GM12878 (cell line): ENCODE data around the gene NFAT5. TPM values are rescaled to one million over a fixed set of nuclear protein-coding genes. Genes with fewer than 3 reads are reported as not detected.

Source experiments
- ATAC-seq: fragments of 200-7000 bp; cut with Tn5 transposase; 3 replicates; pipeline ENCODE4 v1.9.1; 2020; ENCODE audit warnings: mild to moderate bottlenecking, moderate library complexity
- BruUV-seq: library from RNA; stranded (reverse); fragments of 400-500 nt; replicated peaks from 2 replicates; lab custom pipeline; 2021; lab: Mats Ljungman, UMichigan
- CTCF ChIA-PET: fragments of 300-600 bp; sonication (Branson Sonifier 250); formaldehyde crosslinking; extraction: SDS; loops from one replicate; lab custom pipeline; 2021; ENCODE audit warnings: inconsistent platforms; lab: Yijun Ruan, JAX
- POLR2A ChIA-PET: fragments of 350-600 bp; formaldehyde crosslinking; extraction: SDS; loops from one replicate; lab custom pipeline; 2021; ENCODE audit warnings: inconsistent platforms; lab: Charles Lee
- RAD21 ChIA-PET: fragments of 300-600 bp; sonication (Branson Sonifier 250); formaldehyde crosslinking; loops from one replicate; lab custom pipeline; 2023; ENCODE audit warnings: antibody characterized with exemption; ENCODE audit not compliant: unreplicated experiment; lab: Charles Lee
- SMC1A ChIA-PET: fragments of 300-600 bp; sonication (Branson Sonifier 250); formaldehyde crosslinking; loops from one replicate; lab custom pipeline; 2023; ENCODE audit not compliant: unreplicated experiment, uncharacterized antibody; lab: Charles Lee
- DNase-seq: peaks from one replicate; pipeline ENCODE4 v3.0.0-alpha.2; 2011; ENCODE audit warnings: low read depth, low spot score
- FAIRE-seq: peaks from 3 replicates; lab custom pipeline; 2011; peaks lifted over from hg19 to GRCh38; lab: Jason Lieb, UNC
- H2AFZ ChIP-seq: 2 replicates; pipeline ENCODE4 v1.6.0; 2011; ENCODE audit warnings: low read depth, low read length, control low read depth; ENCODE audit not compliant: control insufficient read depth
- H3K27ac ChIP-seq: 2 replicates; pipeline ENCODE4 v1.5.1; 2011; ENCODE audit warnings: control low read depth; ENCODE audit not compliant: control insufficient read depth, insufficient read depth
- H3K27me3 ChIP-seq, 2 experiments: replicated peaks in 1 of 2; 2 replicates each; pipeline versions ENCODE4 v1.6.0 to v1.6.1; 2011; ENCODE audit warnings: low read length in 1 of 2; ENCODE audit not compliant: control insufficient read depth in 2 of 2, insufficient read depth in 2 of 2
- H3K36me3 ChIP-seq, 2 experiments: 2 replicates each; pipeline ENCODE4 v1.5.1; 2011; ENCODE audit warnings: low read length in 1 of 2; ENCODE audit not compliant: control insufficient read depth in 2 of 2, insufficient read depth in 2 of 2
- H3K4me1 ChIP-seq: 2 replicates; pipeline ENCODE4 v1.6.1; 2011; ENCODE audit warnings: mild to moderate bottlenecking, low read length, moderate library complexity, mixed read lengths; ENCODE audit not compliant: control insufficient read depth, insufficient read depth
- H3K4me2 ChIP-seq: 2 replicates; pipeline ENCODE4 v1.6.0; 2011; ENCODE audit warnings: control low read depth; ENCODE audit not compliant: control insufficient read depth, insufficient read depth
- H3K4me3 ChIP-seq: fragments of 200-600 bp; sonication (generic); 2 replicates; pipeline ENCODE4 v1.5.1; 2016
- H3K79me2 ChIP-seq: 2 replicates; pipeline ENCODE4 v1.6.0; 2011; ENCODE audit warnings: low read length; ENCODE audit not compliant: control insufficient read depth, insufficient read depth
- H3K9ac ChIP-seq: 2 replicates; pipeline ENCODE4 v1.8.0; 2011; ENCODE audit warnings: low read length, control low read depth, mixed read lengths; ENCODE audit not compliant: control insufficient read depth, insufficient read depth
- H3K9me3 ChIP-seq: replicated peaks from 3 replicates; pipeline ENCODE4 v1.5.1; 2011; ENCODE audit warnings: mild to moderate bottlenecking, low read length; ENCODE audit not compliant: control insufficient read depth, insufficient read depth
- H4K20me1 ChIP-seq: 2 replicates; pipeline ENCODE4 v1.6.0; 2011; ENCODE audit not compliant: control insufficient read depth, insufficient read depth
- ASH2L ChIP-seq: fragments of 300-600, 200-600 bp; sonication (generic); IDR thresholded peaks from 2 replicates; pipeline ENCODE4 v1.6.1; 2017; ENCODE audit warnings: low read depth, mild to moderate bottlenecking, borderline replicate concordance
- ATF7 ChIP-seq: fragments of 450-650 bp; IDR thresholded peaks from 2 replicates; pipeline ENCODE4 v1.6.1; 2016; ENCODE audit warnings: low read depth, mild to moderate bottlenecking
- CBX3 ChIP-seq: fragments of 200-600 bp; sonication (generic); IDR thresholded peaks from 2 replicates; pipeline ENCODE4 v1.6.1; 2016; ENCODE audit warnings: low read depth, borderline replicate concordance
- CEBPB ChIP-seq, 2 experiments: fragments of 150-350 bp in 1 of 2; IDR thresholded peaks; 2 replicates each; pipeline ENCODE4 v1.6.1; 2012 to 2014; ENCODE audit warnings: low read depth in 2 of 2, low read length in 2 of 2, borderline replicate concordance in 1 of 2, inconsistent platforms in 1 of 2
- CHD4 ChIP-seq: fragments of 200-600 bp; sonication (generic); IDR thresholded peaks from 2 replicates; pipeline ENCODE4 v1.6.1; 2016; ENCODE audit warnings: mild to moderate bottlenecking
- EED ChIP-seq: sonication (generic); IDR thresholded peaks from 2 replicates; pipeline ENCODE4 v1.6.1; 2016; ENCODE audit warnings: antibody characterized with exemption, low read depth
- JUND ChIP-seq: IDR thresholded peaks from 2 replicates; pipeline ENCODE4 v1.6.1; 2012; ENCODE audit warnings: low read depth, mild to moderate bottlenecking, low read length, improper control_type of control experiment, moderate library complexity
- KDM1A ChIP-seq: fragments of 200-600 bp; sonication (generic); IDR thresholded peaks from 2 replicates; pipeline ENCODE4 v1.6.1; 2016; ENCODE audit warnings: borderline replicate concordance
- NR2F1 ChIP-seq: fragments of 450-650 bp; conservative IDR thresholded peaks from 2 replicates; pipeline ENCODE4 v1.6.1; 2017; ENCODE audit warnings: mild to moderate bottlenecking
- PAX8 ChIP-seq: fragments of 450-650 bp; IDR thresholded peaks from 2 replicates; pipeline ENCODE4 v1.6.1; 2017; ENCODE audit warnings: mild to moderate bottlenecking, moderate library complexity
- PML ChIP-seq: IDR thresholded peaks from 2 replicates; pipeline ENCODE4 v1.6.1; 2012; ENCODE audit warnings: low read length, inconsistent platforms
- POLR2A ChIP-seq: IDR thresholded peaks from 2 replicates; pipeline ENCODE4 v1.6.1; 2011; ENCODE audit warnings: low read depth, mild to moderate bottlenecking, low read length
- RELB ChIP-seq: fragments of 450-650 bp; IDR thresholded peaks from 2 replicates; pipeline ENCODE4 v1.6.1; 2017; ENCODE audit warnings: low read depth, mild to moderate bottlenecking, moderate library complexity
- SMAD5 ChIP-seq: IDR thresholded peaks from 2 replicates; pipeline ENCODE4 v1.6.1; 2016; ENCODE audit warnings: antibody characterized with exemption, low read depth
- TARDBP ChIP-seq: IDR thresholded peaks from 2 replicates; pipeline ENCODE4 v1.6.1; 2016; ENCODE audit warnings: borderline replicate concordance
- TBL1XR1 ChIP-seq: IDR thresholded peaks from 2 replicates; pipeline ENCODE4 v1.6.1; 2012; ENCODE audit warnings: low read depth, low read length, improper control_type of control experiment
- ZNF622 ChIP-seq: fragments of 450-650 bp; IDR thresholded peaks from 2 replicates; pipeline ENCODE4 v1.6.1; 2017; ENCODE audit warnings: mild to moderate bottlenecking, inconsistent platforms
- ZZZ3 ChIP-seq: IDR thresholded peaks from 2 replicates; pipeline ENCODE4 v1.6.1; 2011; ENCODE audit warnings: low read depth; ENCODE audit not compliant: control insufficient read depth, insufficient read length
- WGBS: methylation state at CpG from one replicate; pipeline ENCODE4 v1.1.6; 2016; ENCODE audit warnings: low lambda C conversion rate; ENCODE audit not compliant: insufficient replicate concordance, insufficient coverage; ENCODE audit errors: missing lambda C conversion rate; 5-methylcytosine and 5-hydroxymethylcytosine counted together
- in situ Hi-C: fragments of 300-500 bp; cut with MboI; formaldehyde crosslinking; loops from 9 replicates; pipeline ENCODE4 v1.14.3; 2018; ENCODE audit warnings: mixed read lengths
- intact Hi-C: fragments of 100-400 bp; cut with micrococcal nuclease; formaldehyde crosslinking; loops from one replicate; pipeline ENCODE4 v1.14.2; 2022; ENCODE audit not compliant: unreplicated experiment
- polyA plus RNA-seq, 11 experiments: library from polyadenylated mRNA; depleted of rRNA in 4 of 11; unstranded in 6 of 11; stranded (reverse) in 5 of 11; fragments of >200 nt; fragmentation: Nextera tagmentation in 4 of 11; fragmentation: Illumina TruSeq in 1 of 11; extraction: Ambion mirVana in 4 of 11; extraction: Trizol in 1 of 11; gene quantifications; 1 replicate in 1 of 11; 2 replicates in 10 of 11; pipeline versions ENCODE4 v1.2.1 to v1.2.3, GENCODE V29; 2011 to 2016; ENCODE audit warnings: inconsistent platforms in 2 of 11, missing spikeins in 2 of 11, low read depth in 1 of 11
- total RNA-seq, 4 experiments: library from RNA; depleted of rRNA in 3 of 4; stranded (reverse); fragments of >200 nt in 3 of 4; fragmentation: Illumina TruSeq in 1 of 4; extraction: Trizol in 1 of 4; gene quantifications; 2 replicates each; pipeline versions ENCODE4 v1.2.1 to v1.2.3, GENCODE V29; 2013 to 2021
- TF ChIP-seq, protein P1 (sequence below): fragments of 450-650 bp; IDR thresholded peaks from 2 replicates; pipeline ENCODE4 v1.6.1; 2016; ENCODE audit warnings: mild to moderate bottlenecking
- TF ChIP-seq, protein P2 (sequence below): fragments of 450-650 bp; formaldehyde crosslinking; IDR thresholded peaks from 2 replicates; pipeline ENCODE4 v1.5.0; 2022; ENCODE audit warnings: mild to moderate bottlenecking, missing genetic modification characterization

Gene NFAT5
- total and polyA plus RNA-seq, 10 of the 15 experiments (the other 5 are each of a cell fraction or from before 2014, with no cell fraction given), result 0.58 to 31.5 (median 12.7) TPM

GRCh38 chr16:69621225-69621624 is 55.5 kb downstream of the NFAT5 start:
- ChIA-PET RAD21 (interaction anchor here (1.3 kb wide), 1 partner anchor 224 kb away, joined by 4 read pairs; no protein-coding TSS in a partner anchor), CTCF (interaction anchor here (1.0 to 2.0 kb wide), 4 partner anchors 10 to 225 kb away, joined by 3 to 4 read pairs (median 4); no protein-coding TSS in a partner anchor)

More at GRCh38 chr16:69621225-69621624, 55.5 kb downstream of the NFAT5 start:
- intact Hi-C loops, result no loop called here
- Histone ChIP-seq H3K4me3 (no peak overlapping the region), H3K4me2 (no peak overlapping the region), H3K27ac (no peak overlapping the region), H3K79me2 (peaks cover 40% of the 10 kb centered on the region), H3K36me3 (peaks cover 2 to 8% of the 10 kb centered on the region in 2 experiments; a peak in 3 of 4 replicates), H3K9ac (no peak overlapping the region), H3K9me3 (no peaks in the 10 kb centered on the region), H3K27me3 (no peaks in the 10 kb centered on the region), H3K4me1 (no peaks in the 10 kb centered on the region), H2AFZ (no peak overlapping the region), H4K20me1 (no peaks in the 10 kb centered on the region)
- ChIA-PET POLR2A (no interaction called here), SMC1A (interaction anchor here (0.8 to 2.0 kb wide), 4 partner anchors 10 to 225 kb away, joined by 3 to 7 read pairs (median 4); no protein-coding TSS in a partner anchor)
- TF ChIP-seq, protein P1, sequence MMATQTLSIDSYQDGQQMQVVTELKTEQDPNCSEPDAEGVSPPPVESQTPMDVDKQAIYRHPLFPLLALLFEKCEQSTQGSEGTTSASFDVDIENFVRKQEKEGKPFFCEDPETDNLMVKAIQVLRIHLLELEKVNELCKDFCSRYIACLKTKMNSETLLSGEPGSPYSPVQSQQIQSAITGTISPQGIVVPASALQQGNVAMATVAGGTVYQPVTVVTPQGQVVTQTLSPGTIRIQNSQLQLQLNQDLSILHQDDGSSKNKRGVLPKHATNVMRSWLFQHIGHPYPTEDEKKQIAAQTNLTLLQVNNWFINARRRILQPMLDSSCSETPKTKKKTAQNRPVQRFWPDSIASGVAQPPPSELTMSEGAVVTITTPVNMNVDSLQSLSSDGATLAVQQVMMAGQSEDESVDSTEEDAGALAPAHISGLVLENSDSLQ, result no peak
- no peak for TF ChIP-seq SMAD5
- no peak for TF ChIP-seq RELB
- TF ChIP-seq POLR2A, result no peak
- TF ChIP-seq CHD4, result no peak
- no peak for TF ChIP-seq NR2F1
- TF ChIP-seq ATF7, result no peak
- TF ChIP-seq, protein P2, sequence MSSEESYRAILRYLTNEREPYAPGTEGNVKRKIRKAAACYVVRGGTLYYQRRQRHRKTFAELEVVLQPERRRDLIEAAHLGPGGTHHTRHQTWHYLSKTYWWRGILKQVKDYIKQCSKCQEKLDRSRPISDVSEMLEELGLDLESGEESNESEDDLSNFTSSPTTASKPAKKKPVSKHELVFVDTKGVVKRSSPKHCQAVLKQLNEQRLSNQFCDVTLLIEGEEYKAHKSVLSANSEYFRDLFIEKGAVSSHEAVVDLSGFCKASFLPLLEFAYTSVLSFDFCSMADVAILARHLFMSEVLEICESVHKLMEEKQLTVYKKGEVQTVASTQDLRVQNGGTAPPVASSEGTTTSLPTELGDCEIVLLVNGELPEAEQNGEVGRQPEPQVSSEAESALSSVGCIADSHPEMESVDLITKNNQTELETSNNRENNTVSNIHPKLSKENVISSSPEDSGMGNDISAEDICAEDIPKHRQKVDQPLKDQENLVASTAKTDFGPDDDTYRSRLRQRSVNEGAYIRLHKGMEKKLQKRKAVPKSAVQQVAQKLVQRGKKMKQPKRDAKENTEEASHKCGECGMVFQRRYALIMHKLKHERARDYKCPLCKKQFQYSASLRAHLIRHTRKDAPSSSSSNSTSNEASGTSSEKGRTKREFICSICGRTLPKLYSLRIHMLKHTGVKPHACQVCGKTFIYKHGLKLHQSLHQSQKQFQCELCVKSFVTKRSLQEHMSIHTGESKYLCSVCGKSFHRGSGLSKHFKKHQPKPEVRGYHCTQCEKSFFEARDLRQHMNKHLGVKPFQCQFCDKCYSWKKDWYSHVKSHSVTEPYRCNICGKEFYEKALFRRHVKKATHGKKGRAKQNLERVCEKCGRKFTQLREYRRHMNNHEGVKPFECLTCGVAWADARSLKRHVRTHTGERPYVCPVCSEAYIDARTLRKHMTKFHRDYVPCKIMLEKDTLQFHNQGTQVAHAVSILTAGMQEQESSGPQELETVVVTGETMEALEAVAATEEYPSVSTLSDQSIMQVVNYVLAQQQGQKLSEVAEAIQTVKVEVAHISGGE, result no peak
- no peak for TF ChIP-seq PML
- TF ChIP-seq TARDBP, result no peak
- no peak for TF ChIP-seq ZZZ3
- TF ChIP-seq CEBPB (IDR thresholded peaks at IDR 0.05; ENCODE audit: borderline replicate concordance in 1 of 2, low read depth in 2 of 2, low read length in 2 of 2), result no peak
- no peak for TF ChIP-seq CBX3
- TF ChIP-seq JUND, result no peak
- no peak for TF ChIP-seq KDM1A
- TF ChIP-seq TBL1XR1, result no peak
- no peak for TF ChIP-seq EED
- TF ChIP-seq ZNF622, result no peak
- TF ChIP-seq ASH2L, result no peak
- TF ChIP-seq PAX8, result no peak
- FAIRE-seq, result no peak
- no TSS peak for BruUV-seq
- ATAC-seq, result no peak
- in situ Hi-C loops, result no loop called here
- no peak for DNase-seq
- 100% methylated on average over 1 of the region's 1 CpG for WGBS
